ENCODE data around the gene MPND.

Gene MPND

DNA sequence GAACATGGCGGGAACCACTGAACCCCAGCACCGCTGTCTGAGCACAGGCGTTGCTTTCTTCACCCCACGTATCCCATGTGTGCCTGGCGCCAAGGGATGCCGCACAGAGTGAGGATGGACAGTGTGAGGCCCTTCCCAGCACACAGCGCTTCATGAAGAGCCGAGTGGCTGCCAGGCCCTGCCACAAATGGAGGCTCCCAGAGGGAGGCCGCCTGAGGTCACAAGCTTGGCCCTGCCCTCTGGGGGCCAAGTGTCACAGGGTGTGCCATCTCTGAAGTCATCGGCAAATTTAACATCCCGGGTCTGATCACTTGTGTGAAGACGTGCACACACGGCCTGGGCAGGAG, 24.4 kb downstream of the MPND start:
- DNase-seq (ENCODE audit: low read depth), result no peak
- TF ChIP-seq, protein P1, sequence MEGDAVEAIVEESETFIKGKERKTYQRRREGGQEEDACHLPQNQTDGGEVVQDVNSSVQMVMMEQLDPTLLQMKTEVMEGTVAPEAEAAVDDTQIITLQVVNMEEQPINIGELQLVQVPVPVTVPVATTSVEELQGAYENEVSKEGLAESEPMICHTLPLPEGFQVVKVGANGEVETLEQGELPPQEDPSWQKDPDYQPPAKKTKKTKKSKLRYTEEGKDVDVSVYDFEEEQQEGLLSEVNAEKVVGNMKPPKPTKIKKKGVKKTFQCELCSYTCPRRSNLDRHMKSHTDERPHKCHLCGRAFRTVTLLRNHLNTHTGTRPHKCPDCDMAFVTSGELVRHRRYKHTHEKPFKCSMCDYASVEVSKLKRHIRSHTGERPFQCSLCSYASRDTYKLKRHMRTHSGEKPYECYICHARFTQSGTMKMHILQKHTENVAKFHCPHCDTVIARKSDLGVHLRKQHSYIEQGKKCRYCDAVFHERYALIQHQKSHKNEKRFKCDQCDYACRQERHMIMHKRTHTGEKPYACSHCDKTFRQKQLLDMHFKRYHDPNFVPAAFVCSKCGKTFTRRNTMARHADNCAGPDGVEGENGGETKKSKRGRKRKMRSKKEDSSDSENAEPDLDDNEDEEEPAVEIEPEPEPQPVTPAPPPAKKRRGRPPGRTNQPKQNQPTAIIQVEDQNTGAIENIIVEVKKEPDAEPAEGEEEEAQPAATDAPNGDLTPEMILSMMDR (conservative IDR thresholded peaks at IDR 0.05; ENCODE audit: low read length), result no peak
- H3K4me3 ChIP-seq (ENCODE audit: low read length), result no peak overlapping the region

- H3K4me3 ChIP-seq (ENCODE audit: low read length), result no peak overlapping the region
- no peak for DNase-seq (ENCODE audit: low read depth)
- TF ChIP-seq, protein P1 (conservative IDR thresholded peaks at IDR 0.05; ENCODE audit: low read length), result no peak
Observed at GRCh38 chr19:4368128-4368820, 24.9 kb downstream of the MPND start.

GRCh38 chr19:4369109-4369887, 25.9 kb downstream of the MPND start:
- DNase-seq (ENCODE audit: low read depth), result peak; percentile 31
- TF ChIP-seq, protein P1 (conservative IDR thresholded peaks at IDR 0.05; ENCODE audit: low read length), result no peak
- no peak overlapping the region for H3K4me3 ChIP-seq (ENCODE audit: low read length)

DNA sequence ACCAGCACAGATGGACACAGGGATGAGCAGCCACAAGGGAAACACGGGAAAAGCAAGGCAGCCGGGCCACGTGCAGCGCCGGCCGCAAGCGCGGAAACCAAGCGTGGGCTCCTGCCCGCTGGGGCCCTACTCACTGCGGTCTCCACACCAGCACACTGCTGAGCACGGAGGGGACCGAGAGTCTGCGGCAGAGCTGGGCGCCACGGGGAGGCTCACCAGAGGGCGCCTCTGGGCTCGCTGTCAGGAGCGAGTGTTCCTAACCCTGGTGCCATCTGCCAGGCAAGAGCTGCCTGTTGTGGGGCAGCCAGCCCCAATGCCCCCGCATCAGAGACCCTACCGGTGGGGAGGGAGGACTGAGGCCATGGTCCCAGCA, 26.5 kb downstream of the MPND start:
- peak; percentile 65 for DNase-seq (ENCODE audit: low read depth)
- H3K4me3 ChIP-seq (ENCODE audit: low read length), result no peak overlapping the region
- TF ChIP-seq, protein P1 (conservative IDR thresholded peaks at IDR 0.05; ENCODE audit: low read length), result peak; percentile 55

DNA sequence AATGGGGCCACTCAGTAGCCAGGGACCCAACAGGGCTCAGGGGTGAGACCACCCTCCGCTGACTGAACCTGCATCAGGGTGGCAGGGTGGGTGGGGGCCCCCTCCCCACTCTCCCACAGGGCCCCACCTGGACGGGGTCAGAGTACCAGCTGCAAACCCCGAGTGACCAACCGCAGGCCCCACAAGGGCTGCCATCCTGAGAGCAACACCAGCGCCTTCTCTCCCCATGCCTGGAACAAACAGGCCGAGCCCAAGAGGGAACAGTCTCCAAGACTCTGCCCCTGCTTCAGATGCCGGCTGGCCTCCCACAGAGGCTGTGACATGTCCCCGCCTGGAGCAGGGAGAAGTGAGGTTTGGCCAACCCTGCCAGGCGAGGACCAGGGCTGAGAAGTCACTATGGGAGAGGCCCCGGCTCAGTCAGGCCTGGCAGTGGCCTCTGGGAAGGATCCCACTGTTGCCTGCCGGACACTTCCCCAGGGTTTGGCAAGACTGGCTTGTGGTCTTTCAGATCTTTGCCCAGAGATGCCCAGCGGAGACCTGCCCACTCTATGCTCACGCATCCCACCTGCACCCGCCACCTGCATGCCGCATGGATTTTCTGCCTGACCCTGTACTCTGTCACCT, 27.2 kb downstream of the MPND start:
- H3K4me3 ChIP-seq (ENCODE audit: low read length), result no peak overlapping the region
- TF ChIP-seq, protein P1 (conservative IDR thresholded peaks at IDR 0.05; ENCODE audit: low read length), result no peak
- no peak for DNase-seq (ENCODE audit: low read depth)

- no peak overlapping the region for H3K4me3 ChIP-seq (ENCODE audit: low read length)
- TF ChIP-seq, protein P1 (conservative IDR thresholded peaks at IDR 0.05; ENCODE audit: low read length), result no peak
- no peak for DNase-seq (ENCODE audit: low read depth)
Observed at GRCh38 chr19:4371247-4372164, 28.1 kb downstream of the MPND start.
